Measurements from ENCODE around the gene RRAD. TPM values are rescaled to one million over a fixed set of nuclear protein-coding genes. Genes with fewer than 3 reads are reported as not detected.

Gene RRAD
- total RNA-seq, 2 donors from 2014 or later = 2.1 to 6.5 TPM

DNA sequence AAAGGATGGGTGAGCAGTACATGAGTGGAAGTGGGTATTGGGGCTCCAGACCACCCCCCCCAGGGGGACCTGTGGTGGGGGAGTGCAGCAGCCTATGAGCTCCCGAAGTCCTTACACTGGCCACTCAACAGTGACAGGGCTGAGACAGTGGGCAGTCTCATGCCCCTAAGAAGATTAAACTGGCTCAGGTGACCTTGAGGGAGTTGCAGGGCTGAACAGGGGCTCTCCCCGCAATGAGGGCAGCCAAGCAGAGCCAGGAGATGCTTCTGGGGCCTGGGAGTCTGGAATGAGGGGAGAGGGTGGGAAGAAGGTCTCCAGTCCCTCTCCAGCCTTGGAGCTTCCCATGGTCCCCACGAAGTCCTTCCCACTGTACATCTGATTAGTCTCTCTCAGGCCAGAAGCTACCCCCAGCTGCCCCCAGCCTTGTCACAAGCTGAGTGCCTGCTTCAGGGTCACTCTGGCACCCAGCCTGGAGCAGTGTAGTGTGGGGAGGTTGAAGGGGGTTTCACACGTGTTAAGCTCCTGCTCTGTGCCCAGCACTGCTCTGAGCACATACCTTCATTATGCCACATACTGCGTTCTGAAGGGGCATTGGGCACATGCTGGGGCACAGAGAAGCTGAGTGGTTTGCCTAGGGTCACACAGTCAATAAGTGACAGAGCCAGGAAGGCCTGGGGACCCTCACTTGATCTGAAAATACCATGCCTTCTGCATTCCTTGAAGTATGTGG, 5.6 kb downstream of the RRAD start:
- Mint-ChIP-seq H3K4me3 (no peak overlapping the region), H3K27me3 (peaks cover 21% of the 10 kb centered on the region), H3K27ac (no peak overlapping the region), H3K36me3 (ENCODE audit: low read depth) (no peaks in the 10 kb centered on the region), H3K4me1 (no peaks in the 10 kb centered on the region), H3K9me3 (no peaks in the 10 kb centered on the region)
- ATAC-seq (replicated peaks) = no peak

DNA sequence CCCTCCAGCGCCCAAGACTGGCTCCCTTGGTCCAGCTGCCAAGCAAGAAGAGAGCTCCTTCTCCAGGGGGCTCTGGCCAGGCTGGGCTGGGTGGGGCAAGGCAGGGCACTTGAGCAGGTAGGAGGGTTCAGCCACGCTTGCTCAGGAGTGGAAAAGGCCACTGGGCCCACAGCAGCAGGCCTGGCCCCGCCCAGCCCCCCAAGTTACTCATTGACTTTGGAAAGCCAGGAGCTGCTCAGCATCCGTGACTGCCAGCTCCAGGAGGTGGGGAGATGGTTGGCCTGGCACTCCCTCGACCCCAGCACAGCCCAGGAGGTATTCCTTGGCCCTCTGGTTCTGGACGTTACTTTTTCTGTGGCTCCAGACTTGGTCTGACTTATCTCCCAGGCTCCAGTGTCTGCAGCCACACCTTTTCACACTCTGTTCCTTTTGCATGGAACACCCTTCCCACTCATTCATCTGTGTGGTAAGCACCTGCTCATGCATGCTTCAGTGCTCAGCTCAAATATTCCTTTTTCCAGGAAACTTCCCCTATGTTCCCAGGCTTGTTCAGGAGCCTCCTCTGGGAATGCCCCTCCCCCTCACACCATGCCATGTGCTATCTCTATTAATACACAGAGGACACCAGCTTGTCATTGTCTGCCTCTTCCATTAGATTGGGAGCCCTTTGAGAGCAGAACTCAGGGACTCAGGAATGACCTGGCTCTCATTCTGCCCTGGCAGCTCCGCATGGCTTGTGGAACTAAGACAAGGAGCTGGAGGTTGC, 6.3 kb downstream of the RRAD start, which contains the start of gene CDH16:
CDH16 (minus strand) TSS at position 83 of the 766 bp plus-strand sequence. CDS start 820 bp downstream, outside the sequence.
- Mint-ChIP-seq H3K4me1 (no peaks in the 10 kb centered on the region), H3K9me3 (no peaks in the 10 kb centered on the region), H3K36me3 (ENCODE audit: low read depth) (no peaks in the 10 kb centered on the region), H3K27ac (no peak within 1 kb of the TSS), H3K27me3 (peaks cover 20% of the 10 kb centered on the region), H3K4me3 (no peak within 1 kb of the TSS)
- ATAC-seq (replicated peaks) = no peak

DNA sequence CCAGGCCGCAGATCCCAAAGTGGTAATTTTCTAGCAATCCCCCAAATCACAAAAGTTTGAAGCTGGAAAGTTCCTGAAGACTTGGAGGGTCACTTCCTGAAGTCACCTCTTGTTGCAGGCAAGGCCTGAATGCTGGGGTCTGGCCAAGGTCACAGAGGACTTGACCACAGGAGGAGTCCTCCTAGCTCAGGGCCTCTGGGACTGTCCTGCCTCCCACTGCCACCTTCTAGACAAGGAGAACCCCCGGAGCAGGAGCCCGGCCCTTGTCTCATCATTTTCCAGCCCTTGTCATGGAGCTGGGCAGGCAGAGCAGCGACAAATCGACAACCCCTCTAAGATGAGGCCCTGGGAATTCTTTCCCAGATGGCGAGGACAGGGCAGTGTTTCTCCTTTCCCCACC, 7.0 kb downstream of the RRAD start:
- H3K4me3 Mint-ChIP-seq = no peak overlapping the region

DNA sequence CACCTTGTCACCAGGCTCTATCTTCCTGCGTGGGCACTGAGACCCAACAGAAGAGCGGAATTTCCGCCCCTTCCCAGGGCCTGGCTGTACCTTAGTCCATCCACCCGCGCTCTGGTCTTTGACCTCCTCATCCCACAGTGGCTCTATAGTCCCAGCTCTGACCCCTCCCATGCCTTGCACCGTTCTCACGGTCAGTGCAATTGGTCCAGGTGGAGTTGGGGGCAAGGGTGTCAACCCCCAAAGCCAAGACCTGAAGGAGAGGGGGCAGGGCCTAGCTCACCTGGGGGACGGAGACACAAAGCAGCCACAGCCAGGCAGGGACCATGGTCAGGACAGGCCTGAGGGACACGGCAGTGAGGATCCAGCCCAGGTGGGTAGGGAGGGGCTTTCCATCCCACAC, 7.6 kb downstream of the RRAD start:
- no peak overlapping the region for H3K27ac Mint-ChIP-seq
- H3K4me3 Mint-ChIP-seq = no peak overlapping the region

More for the DNA sequence above, 7.0 kb downstream of the RRAD start:
- ATAC-seq (replicated peaks) = no peak
- Mint-ChIP-seq H3K27ac (no peak overlapping the region), H3K27me3 (peaks cover 14% of the 10 kb centered on the region), H3K4me1 (no peaks in the 10 kb centered on the region), H3K9me3 (no peaks in the 10 kb centered on the region), H3K36me3 (ENCODE audit: low read depth) (no peaks in the 10 kb centered on the region)

DNA sequence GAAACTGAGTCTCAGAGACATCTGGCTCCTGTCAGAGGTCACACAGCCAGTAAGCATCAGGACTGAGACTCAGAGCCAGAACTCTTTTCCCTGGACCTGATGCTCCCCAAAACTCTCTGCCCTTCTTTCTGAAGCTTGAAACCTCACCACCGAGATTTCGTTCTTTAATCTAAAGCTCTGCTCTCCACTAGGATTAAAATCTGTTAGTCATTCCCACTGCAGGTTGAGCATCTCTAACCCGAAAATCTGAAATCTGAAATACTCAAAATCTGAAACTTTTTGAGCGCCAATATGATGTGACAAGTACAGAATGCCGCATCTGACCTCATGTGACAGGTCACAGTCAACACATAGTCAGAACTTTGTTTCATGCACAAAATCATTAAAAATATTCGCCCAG, 8.8 kb downstream of the RRAD start:
- ATAC-seq (replicated peaks) = no peak
- no peak overlapping the region for H3K27ac Mint-ChIP-seq
- H3K4me1 Mint-ChIP-seq = no peaks in the 10 kb centered on the region
- peaks cover 10% of the 10 kb centered on the region for H3K27me3 Mint-ChIP-seq
- no peak overlapping the region for H3K4me3 Mint-ChIP-seq
- no peaks in the 10 kb centered on the region for H3K36me3 Mint-ChIP-seq (ENCODE audit: low read depth)
- H3K9me3 Mint-ChIP-seq = no peaks in the 10 kb centered on the region

More for the DNA sequence above, 7.6 kb downstream of the RRAD start:
- Mint-ChIP-seq H3K9me3 (no peaks in the 10 kb centered on the region), H3K36me3 (ENCODE audit: low read depth) (no peaks in the 10 kb centered on the region), H3K4me1 (no peaks in the 10 kb centered on the region), H3K27me3 (peaks cover 10% of the 10 kb centered on the region)
- ATAC-seq (replicated peaks) = no peak

DNA sequence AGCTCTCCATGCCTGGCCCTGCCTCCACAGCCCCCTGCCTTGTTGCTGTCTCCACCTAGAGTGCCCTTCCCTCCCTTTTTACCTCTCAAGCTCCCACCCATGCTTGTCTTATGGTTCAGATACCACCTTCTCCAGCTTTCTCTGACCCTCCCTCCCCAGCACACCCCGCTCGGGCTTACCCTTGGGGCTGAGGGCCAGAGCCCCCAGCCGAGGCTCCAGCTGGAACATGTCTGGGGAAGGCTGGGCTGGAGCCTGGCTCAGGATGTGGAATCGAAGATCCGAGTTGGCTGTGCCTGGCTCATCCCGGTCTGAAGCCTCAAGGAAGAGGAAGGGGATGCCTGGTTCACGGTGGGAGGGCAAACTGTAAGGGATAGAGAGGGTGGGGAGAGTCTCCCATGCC, 10.3 kb downstream of the RRAD start:
- H3K36me3 Mint-ChIP-seq (ENCODE audit: low read depth) = no peaks in the 10 kb centered on the region
- no peak overlapping the region for H3K4me3 Mint-ChIP-seq
- H3K9me3 Mint-ChIP-seq = no peaks in the 10 kb centered on the region
- no peak for ATAC-seq (replicated peaks)
- no peaks in the 10 kb centered on the region for H3K4me1 Mint-ChIP-seq
- no peak overlapping the region for H3K27ac Mint-ChIP-seq
- H3K27me3 Mint-ChIP-seq = peaks cover 4% of the 10 kb centered on the region

DNA sequence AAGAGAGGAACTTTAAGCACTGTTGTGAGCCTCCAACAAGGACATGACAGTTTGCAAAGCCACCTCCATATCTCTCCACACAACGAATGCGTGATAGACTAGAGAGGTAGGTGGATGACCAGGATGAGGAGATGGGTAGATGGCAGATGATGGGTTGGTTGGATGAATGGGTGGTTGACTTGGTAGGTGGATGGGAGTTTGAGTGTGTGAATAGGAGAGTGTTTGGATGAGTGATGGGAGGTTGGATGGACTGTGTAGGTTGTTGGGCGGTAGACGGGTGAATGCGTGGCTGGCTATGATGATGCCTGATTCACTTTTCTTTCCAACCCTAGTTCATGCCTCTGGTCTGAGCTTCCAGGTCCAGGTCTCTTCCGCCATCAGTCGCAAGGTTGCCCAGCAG, 10.8 kb downstream of the RRAD start:
- Mint-ChIP-seq H3K4me1 (no peaks in the 10 kb centered on the region), H3K9me3 (no peaks in the 10 kb centered on the region), H3K4me3 (no peak overlapping the region), H3K27ac (no peak overlapping the region), H3K27me3 (peaks cover 4% of the 10 kb centered on the region), H3K36me3 (ENCODE audit: low read depth) (no peaks in the 10 kb centered on the region)
- ATAC-seq (replicated peaks) = no peak

DNA sequence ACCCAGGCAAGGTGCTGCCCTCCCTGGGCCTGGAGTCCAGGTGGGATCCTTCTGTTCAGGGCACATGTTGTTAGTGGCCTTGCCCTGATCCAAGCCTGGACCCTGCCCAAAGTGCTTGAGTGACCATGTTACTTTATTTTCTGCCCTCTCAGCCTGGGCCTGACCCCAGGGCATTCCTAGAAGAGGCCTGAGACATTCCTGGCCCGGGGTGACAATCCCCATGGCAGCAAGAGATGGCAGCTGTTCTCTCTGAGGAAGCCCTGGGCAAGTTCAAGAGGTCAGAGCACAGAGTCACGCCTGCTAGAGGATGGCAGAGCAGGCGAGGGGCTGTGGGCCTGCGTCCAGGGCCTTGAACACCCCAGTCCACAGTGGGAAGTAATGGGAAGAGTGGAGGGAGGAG, 11.6 kb downstream of the RRAD start:
- Mint-ChIP-seq H3K27me3 (no peaks in the 10 kb centered on the region), H3K36me3 (ENCODE audit: low read depth) (no peaks in the 10 kb centered on the region), H3K9me3 (no peaks in the 10 kb centered on the region), H3K4me1 (no peaks in the 10 kb centered on the region), H3K4me3 (no peak overlapping the region), H3K27ac (no peak overlapping the region)
- ATAC-seq (replicated peaks) = no peak

DNA sequence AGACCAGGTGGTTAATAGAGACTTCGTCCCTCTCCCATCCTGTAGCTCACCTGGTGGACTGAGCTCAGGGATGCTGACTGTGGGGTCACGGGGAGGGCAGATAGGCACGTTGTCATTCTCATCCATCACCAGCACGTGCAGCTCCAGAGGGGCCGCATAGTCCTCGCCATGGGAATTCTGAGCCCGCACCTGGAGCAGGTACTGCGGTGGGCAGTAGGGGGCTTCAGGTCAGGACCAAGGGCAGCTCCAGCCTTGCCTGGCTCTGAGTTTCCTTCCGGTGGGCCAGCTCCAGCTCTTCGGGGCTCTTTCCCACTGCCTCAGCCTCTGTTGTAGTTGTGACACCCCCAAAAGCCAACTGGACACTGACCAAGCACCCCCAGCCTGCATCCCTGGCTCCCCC, 12.3 kb downstream of the RRAD start:
- Mint-ChIP-seq H3K9me3 (no peaks in the 10 kb centered on the region), H3K27ac (no peak overlapping the region), H3K4me3 (no peak overlapping the region), H3K36me3 (ENCODE audit: low read depth) (no peaks in the 10 kb centered on the region), H3K4me1 (no peaks in the 10 kb centered on the region), H3K27me3 (no peaks in the 10 kb centered on the region)
- ATAC-seq (replicated peaks) = no peak

DNA sequence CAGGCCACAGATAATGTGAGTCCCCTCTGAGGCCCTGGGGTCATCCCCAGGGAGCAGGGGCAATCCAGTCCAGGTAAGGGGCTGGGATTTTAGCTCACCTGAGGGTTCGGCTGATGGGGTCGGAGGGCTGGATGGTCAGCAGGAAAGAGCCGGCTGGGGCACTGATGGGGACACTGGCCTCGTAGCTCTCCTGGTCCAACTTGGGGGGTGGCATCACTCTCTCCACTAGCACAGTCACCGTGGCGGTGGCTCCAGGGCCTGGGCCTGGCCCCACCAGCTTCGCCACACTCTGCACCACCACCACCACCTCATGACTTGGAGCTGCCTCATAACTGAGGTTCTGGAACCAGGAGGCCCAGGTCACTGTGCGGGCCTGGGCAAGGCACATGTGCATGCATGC, 13.5 kb downstream of the RRAD start:
- no peaks in the 10 kb centered on the region for H3K9me3 Mint-ChIP-seq
- no peak overlapping the region for H3K4me3 Mint-ChIP-seq
- no peaks in the 10 kb centered on the region for H3K4me1 Mint-ChIP-seq
- H3K36me3 Mint-ChIP-seq (ENCODE audit: low read depth) = no peaks in the 10 kb centered on the region
- no peak for ATAC-seq (replicated peaks)
- no peaks in the 10 kb centered on the region for H3K27me3 Mint-ChIP-seq
- H3K27ac Mint-ChIP-seq = no peak overlapping the region

DNA sequence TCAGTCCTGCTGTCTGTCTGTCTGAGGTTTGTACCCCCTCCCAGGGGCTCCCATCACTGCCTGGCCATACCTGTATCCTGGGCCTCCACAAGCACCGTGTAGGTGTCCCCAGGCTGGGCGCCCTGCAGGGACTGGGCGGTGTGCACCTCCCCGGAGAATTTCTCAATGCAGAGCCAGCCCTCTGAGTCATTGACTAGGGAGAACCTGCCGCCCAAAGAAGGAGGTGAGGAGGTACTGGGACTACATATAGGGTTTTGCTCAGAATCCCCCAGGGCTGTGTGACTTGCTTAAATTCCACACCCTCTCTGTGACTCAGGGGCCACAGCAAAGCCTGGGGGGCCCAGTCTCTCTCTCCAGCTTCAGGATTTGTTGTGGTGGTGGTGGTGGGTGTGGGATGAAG, 14.2 kb downstream of the RRAD start:
- ATAC-seq (replicated peaks) = no peak
- no peaks in the 10 kb centered on the region for H3K36me3 Mint-ChIP-seq (ENCODE audit: low read depth)
- peaks cover 5% of the 10 kb centered on the region for H3K4me1 Mint-ChIP-seq
- H3K9me3 Mint-ChIP-seq = no peaks in the 10 kb centered on the region
- no peaks in the 10 kb centered on the region for H3K27me3 Mint-ChIP-seq
- no peak overlapping the region for H3K27ac Mint-ChIP-seq
- H3K4me3 Mint-ChIP-seq = no peak overlapping the region

DNA sequence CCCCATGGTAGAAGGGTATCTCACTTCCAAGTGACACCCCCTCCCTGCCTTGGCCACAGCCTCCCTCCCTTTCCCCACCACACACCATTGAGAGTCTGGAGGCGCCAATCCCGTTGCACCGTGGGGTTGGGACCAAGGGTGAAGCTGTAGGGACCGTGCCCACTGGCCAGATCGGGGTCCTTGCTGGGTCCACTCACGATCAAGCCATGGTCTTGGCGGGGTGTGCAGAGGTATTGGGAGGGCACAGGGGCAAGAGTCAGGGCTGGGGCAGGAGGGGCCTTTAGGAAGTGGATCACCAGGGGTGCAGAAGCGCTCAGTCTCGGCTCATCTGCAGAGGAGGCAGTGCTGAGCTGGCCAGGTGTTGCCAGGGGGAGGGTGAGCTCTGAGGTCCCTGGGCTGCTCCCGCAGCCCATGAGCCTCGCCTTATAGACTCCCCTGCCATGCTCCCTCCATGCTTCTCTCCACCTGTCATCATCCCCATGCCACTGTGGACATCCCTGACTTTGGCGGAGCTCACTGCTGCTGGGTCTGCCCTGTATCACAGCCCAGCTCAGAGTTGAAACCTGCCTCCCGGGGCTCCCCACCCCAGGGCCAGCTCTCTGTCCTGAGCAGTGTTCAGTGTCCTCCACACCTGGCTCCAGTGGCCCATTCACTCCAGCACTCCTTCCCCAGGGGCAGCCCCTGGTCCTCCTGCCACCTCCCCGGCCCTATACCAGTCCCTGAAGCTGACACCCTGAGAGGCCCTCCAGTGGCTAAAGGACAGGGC, 15.0 kb downstream of the RRAD start:
- Mint-ChIP-seq H3K4me3 (no peak overlapping the region), H3K27me3 (no peaks in the 10 kb centered on the region), H3K9me3 (no peaks in the 10 kb centered on the region), H3K36me3 (ENCODE audit: low read depth) (no peaks in the 10 kb centered on the region), H3K4me1 (peaks cover 9% of the 10 kb centered on the region), H3K27ac (no peak overlapping the region)
- no peak for ATAC-seq (replicated peaks)

DNA sequence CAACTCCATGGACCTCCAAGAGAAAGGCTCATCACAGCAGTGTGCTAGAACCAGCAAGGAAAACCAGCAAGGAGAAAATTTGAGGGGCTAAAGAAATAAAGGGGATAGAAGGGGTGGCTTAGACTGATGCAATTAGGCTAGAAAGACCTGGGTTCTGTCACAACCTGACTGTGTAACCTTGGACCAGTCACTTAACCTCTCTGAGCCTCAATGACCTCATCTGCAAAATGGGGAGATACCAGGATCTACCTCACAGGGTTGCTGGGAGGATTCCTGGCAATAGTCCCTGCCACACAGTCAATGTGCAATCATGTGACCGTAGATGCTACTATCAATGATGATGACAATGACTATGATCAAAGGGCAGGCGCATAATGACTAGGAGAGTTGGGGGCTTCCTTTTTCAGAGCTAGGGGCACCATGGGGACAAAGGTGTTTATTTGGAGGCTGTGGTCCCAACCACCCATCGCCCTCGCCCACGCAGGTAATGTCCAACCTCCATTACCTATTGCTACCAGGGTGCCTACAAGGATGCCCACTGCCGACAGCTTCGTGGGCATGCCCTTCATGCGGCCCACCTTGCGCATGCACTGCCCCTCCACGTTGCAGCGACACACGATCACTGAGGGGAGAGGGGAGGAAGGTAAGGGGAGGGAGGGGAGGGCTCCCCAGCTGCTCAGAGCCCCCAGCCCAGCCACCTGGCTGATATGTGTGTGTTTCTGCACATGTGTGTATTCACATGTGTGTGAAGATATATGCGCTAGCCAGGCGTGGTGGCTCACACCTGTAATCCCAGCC, 16.4 kb downstream of the RRAD start:
- ATAC-seq (replicated peaks) = no peak
- Mint-ChIP-seq H3K27ac (peak overlapping the region; percentile 74), H3K27me3 (no peaks in the 10 kb centered on the region), H3K4me1 (peaks cover 9% of the 10 kb centered on the region), H3K36me3 (ENCODE audit: low read depth) (no peaks in the 10 kb centered on the region), H3K9me3 (no peaks in the 10 kb centered on the region), H3K4me3 (no peak overlapping the region)

DNA sequence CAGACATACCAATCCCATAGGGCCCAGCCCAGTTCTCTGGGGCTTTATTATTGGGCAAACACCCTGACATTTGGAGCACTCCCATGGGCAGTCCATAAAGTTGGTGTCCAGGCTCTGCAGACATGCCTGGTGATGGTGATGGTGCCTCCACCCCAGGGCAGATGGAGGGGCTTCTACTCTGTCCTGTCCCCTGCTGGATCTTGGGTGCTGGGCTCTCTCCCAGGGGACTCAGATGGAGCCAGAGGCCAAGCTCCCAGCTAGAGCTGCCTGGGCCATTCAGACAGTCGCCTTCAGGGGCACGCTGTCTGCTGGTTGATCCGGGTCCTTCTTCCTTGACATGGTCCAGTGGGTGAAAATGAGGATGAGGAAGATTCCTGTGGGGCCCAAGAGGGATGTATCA, 17.2 kb downstream of the RRAD start:
- H3K4me3 Mint-ChIP-seq = no peak overlapping the region
- no peak for ATAC-seq (replicated peaks)
- no peaks in the 10 kb centered on the region for H3K36me3 Mint-ChIP-seq (ENCODE audit: low read depth)
- H3K4me1 Mint-ChIP-seq = peaks cover 9% of the 10 kb centered on the region
- H3K9me3 Mint-ChIP-seq = no peaks in the 10 kb centered on the region
- H3K27me3 Mint-ChIP-seq = no peaks in the 10 kb centered on the region
- H3K27ac Mint-ChIP-seq = peak overlapping the region; percentile 74

Data from activated T-helper 17 cell treated with anti-CD3 and anti-CD28 coated beads, Interleukin-2, amount 50 U/mL, for 72 hours (primary cell).